HepG2 (cell line): ENCODE measurements around the gene MX2. TPM values are rescaled to one million over a fixed set of nuclear protein-coding genes. Genes with fewer than 3 reads are reported as not detected.
A peak's percentile ranks its signal among the peaks of the same experiment; 100 is the strongest.

ENCODE experiments used
- ATAC-seq: fragments of 200-7000 bp; cut with Tn5 transposase; 3 replicates; pipeline ENCODE4 v1.9.1; 2020; ENCODE audit warnings: mild to moderate bottlenecking, moderate library complexity
- BruUV-seq: library from RNA; stranded (reverse); fragments of 400-500 nt; replicated peaks from 2 replicates; lab custom pipeline; 2021; lab: Mats Ljungman, UMichigan
- CTCF ChIA-PET: fragments of 300-600 bp; formaldehyde crosslinking; extraction: SDS; loops from one replicate; lab custom pipeline; 2021; ENCODE audit warnings: low total read pairs, inconsistent platforms, low intra/inter-chr PET ratio; lab: Yijun Ruan, JAX
- POLR2A ChIA-PET: fragments of 350-600 bp; sonication (Branson Sonifier 250); formaldehyde crosslinking; loops from one replicate; lab custom pipeline; 2020; ENCODE audit warnings: antibody characterized with exemption, inconsistent platforms; lab: Yijun Ruan, JAX
- DNase-seq: peaks from one replicate; pipeline ENCODE4 v3.0.0-alpha.2; 2015; ENCODE audit warnings: low spot score
- FAIRE-seq: peaks from 3 replicates; lab custom pipeline; 2011; peaks lifted over from hg19 to GRCh38; lab: Jason Lieb, UNC
- H2AFZ ChIP-seq: one replicate; pipeline ENCODE4 v1.6.1; 2011; ENCODE audit warnings: low read length, inconsistent platforms
- H3K27ac ChIP-seq: fragments of 300-600 bp; 3 replicates; pipeline ENCODE4 v1.8.0; 2011; ENCODE audit warnings: mixed run types, mild to moderate bottlenecking, mixed read lengths, low read length, inconsistent platforms; ENCODE audit not compliant: insufficient read depth; ENCODE audit errors: extremely low read length
- H3K27me3 ChIP-seq, 2 experiments: fragments of 200-600 bp in 1 of 2; 2 replicates in 1 of 2; 3 replicates in 1 of 2; pipeline versions ENCODE4 v1.6.0 to v1.8.0; 2011; ENCODE audit warnings: low read length in 2 of 2, mild to moderate bottlenecking in 2 of 2, moderate library complexity in 2 of 2, inconsistent platforms in 1 of 2; ENCODE audit not compliant: insufficient read depth in 2 of 2, control insufficient read depth in 1 of 2
- H3K36me3 ChIP-seq, 2 experiments: fragments of 200-600 bp in 1 of 2; replicated peaks in 1 of 2; 2 replicates in 1 of 2; 3 replicates in 1 of 2; pipeline versions ENCODE4 v1.5.1 to v1.8.0; 2011; ENCODE audit warnings: low read length in 2 of 2, inconsistent platforms in 1 of 2; ENCODE audit not compliant: insufficient read depth in 2 of 2, control insufficient read depth in 1 of 2
- H3K4me1 ChIP-seq: 2 replicates; pipeline ENCODE4 v1.5.1; 2012; ENCODE audit warnings: low read length, inconsistent platforms; ENCODE audit not compliant: insufficient read depth
- H3K4me2 ChIP-seq: 2 replicates; pipeline ENCODE4 v1.6.0; 2011; ENCODE audit warnings: low read depth, low read length, inconsistent platforms
- H3K4me3 ChIP-seq, 3 experiments: fragments of 200-600 bp in 1 of 3; sonication (generic), shearing (Covaris generic) in 1 of 3; replicated peaks in 1 of 3; 2 replicates each; pipeline ENCODE4 v1.5.1; 2011 to 2016; ENCODE audit warnings: low read length in 3 of 3, inconsistent platforms in 2 of 3, low read depth in 2 of 3, mild to moderate bottlenecking in 2 of 3, control low read depth in 1 of 3, mixed read lengths in 1 of 3; ENCODE audit not compliant: insufficient read depth in 1 of 3
- H3K79me2 ChIP-seq: one replicate; pipeline ENCODE4 v1.6.1; 2011; ENCODE audit warnings: low read length, inconsistent platforms; ENCODE audit not compliant: insufficient read depth
- H3K9ac ChIP-seq: 2 replicates; pipeline ENCODE4 v1.6.0; 2011; ENCODE audit warnings: mild to moderate bottlenecking, low read depth, low read length, inconsistent platforms; ENCODE audit not compliant: insufficient read depth
- H3K9me3 ChIP-seq: 2 replicates; pipeline ENCODE4 v1.5.1; 2012; ENCODE audit warnings: mild to moderate bottlenecking, low read length
- H4K20me1 ChIP-seq: 2 replicates; pipeline ENCODE4 v1.6.0; 2011; ENCODE audit warnings: inconsistent platforms, mild to moderate bottlenecking, low read length, moderate library complexity; ENCODE audit not compliant: insufficient read depth
- ATF7 ChIP-seq, 2 experiments: fragments of 450-650 bp in 1 of 2; sonication (generic) in 1 of 2; formaldehyde crosslinking in 1 of 2; IDR thresholded peaks; 2 replicates each; pipeline versions ENCODE4 v1.4.0 to v1.6.1; 2016 to 2020; ENCODE audit warnings: antibody characterized with exemption in 1 of 2, mild to moderate bottlenecking in 1 of 2, missing genetic modification reagents in 1 of 2
- CHD4 ChIP-seq: fragments of 200-600 bp; sonication (generic); IDR thresholded peaks from 2 replicates; pipeline ENCODE4 v1.7.0; 2017; ENCODE audit warnings: mild to moderate bottlenecking, low read length, borderline replicate concordance
- FOXP1 ChIP-seq, 2 experiments: fragments of 450-650 bp in 1 of 2; IDR thresholded peaks; 2 replicates each; pipeline ENCODE4 v1.6.1; 2017 to 2018; ENCODE audit warnings: antibody characterized with exemption in 1 of 2
- MTA1 ChIP-seq: sonication (generic); formaldehyde crosslinking; IDR thresholded peaks from 2 replicates; pipeline ENCODE4 v1.4.0; 2020; ENCODE audit warnings: missing genetic modification reagents, mild to moderate bottlenecking, borderline replicate concordance
- RAD51 ChIP-seq: fragments of 450-650 bp; IDR thresholded peaks from 2 replicates; pipeline ENCODE4 v1.6.1; 2016; ENCODE audit warnings: borderline replicate concordance
- REST ChIP-seq, 2 experiments: IDR thresholded peaks; 2 replicates each; pipeline ENCODE4 v1.6.1; 2011 to 2012; ENCODE audit warnings: low read length in 2 of 2, borderline replicate concordance in 1 of 2, low read depth in 1 of 2, mild to moderate bottlenecking in 1 of 2, moderate library complexity in 1 of 2
- ZBTB42 ChIP-seq: sonication (generic); formaldehyde crosslinking; IDR thresholded peaks from 2 replicates; pipeline ENCODE4 v1.5.0; 2020; ENCODE audit warnings: mild to moderate bottlenecking, missing genetic modification reagents
- ZNF660 ChIP-seq: sonication (generic); formaldehyde crosslinking; IDR thresholded peaks from 2 replicates; pipeline ENCODE4 v1.5.1; 2020; ENCODE audit warnings: mild to moderate bottlenecking, low read depth, missing genetic modification reagents, borderline replicate concordance
- WGBS: methylation state at CpG from one replicate; pipeline ENCODE4 v1.1.6; 2017; ENCODE audit warnings: low lambda C conversion rate; 5-methylcytosine and 5-hydroxymethylcytosine counted together
- in situ Hi-C: cut with HindIII; loops from 2 replicates; pipeline ENCODE4 v1.10.0; 2017; ENCODE audit warnings: low pct_unique_long_range_greater_than_20kb; ENCODE audit not compliant: extremely low pct_ligation_motif_present
- intact Hi-C: fragments of 100-400 bp; cut with micrococcal nuclease; formaldehyde crosslinking; loops from one replicate; pipeline ENCODE4 v1.10.0; 2022; ENCODE audit not compliant: unreplicated experiment
- polyA plus RNA-seq, 8 experiments: library from polyadenylated mRNA; depleted of rRNA in 3 of 8; stranded (reverse) in 7 of 8; unstranded in 1 of 8; fragments of >200 nt; fragmentation: Illumina TruSeq in 4 of 8; extraction: Trizol in 4 of 8; gene quantifications; 2 replicates each; pipeline versions ENCODE4 v1.2.1 to v1.2.3, GENCODE V29; 2011 to 2016; ENCODE audit warnings: low read depth in 4 of 8, missing spikeins in 1 of 8, mixed read lengths in 1 of 8; ENCODE audit not compliant: insufficient read depth in 1 of 8
- total RNA-seq, 5 experiments: library from RNA; depleted of rRNA; stranded (reverse); fragments of >200 nt; fragmentation: Illumina TruSeq; extraction: Trizol; gene quantifications; 2 replicates each; pipeline ENCODE4 v1.2.3, GENCODE V29; 2016; ENCODE audit warnings: low read depth in 1 of 5

The MX2 gene
- total and polyA plus RNA-seq, 2 of the 13 experiments (the other 11 are each of a cell fraction or from before 2014, with no cell fraction given): 24.0 to 35.7 TPM

GRCh38 chr21:41397471-41397891 is 35.7 kb downstream of the MX2 start (continued):
- TF ChIP-seq REST (IDR thresholded peaks at IDR 0.05; ENCODE audit: borderline replicate concordance in 1 of 2, low read depth in 1 of 2, low read length in 2 of 2) (no peak), MTA1 (no peak), ZNF660 (no peak)
- TF ChIP-seq, all 625 proteins: peak for 0

- in situ Hi-C loops: no loop called here
- BruUV-seq: no TSS peak
- H3K36me3 ChIP-seq: peaks cover 7 to 37% of the 10 kb centered on the region in 2 experiments; a peak in 4 of 5 replicates
- H2AFZ ChIP-seq: no peak overlapping the region
- ChIA-PET POLR2A (no interaction called here), CTCF (no interaction called here)
- H3K4me3 ChIP-seq: no peak overlapping the region
- H3K79me2 ChIP-seq: no peaks in the 10 kb centered on the region
- H4K20me1 ChIP-seq: no peaks in the 10 kb centered on the region
- TF ChIP-seq ZBTB42 (no peak), RAD51 (no peak), FOXP1 (IDR thresholded peaks at IDR 0.05) (no peak), FOXP1 (CRISPR knock-in tag; IDR thresholded peaks at IDR 0.05) (no peak), ATF7 (IDR thresholded peaks at IDR 0.05) (peak; percentile 77), ATF7 (CRISPR knock-in tag; IDR thresholded peaks at IDR 0.05) (no peak), CHD4 (no peak)
- H3K4me1 ChIP-seq: no peaks in the 10 kb centered on the region
- WGBS: 93% methylated on average over 4 of the region's 4 CpGs
- DNase-seq (no peak), ATAC-seq (no peak), FAIRE-seq (no peak)
- intact Hi-C loops: no loop called here
- no peaks in the 10 kb centered on the region for H3K9me3 ChIP-seq
- H3K9ac ChIP-seq: no peak overlapping the region
- no peak overlapping the region for H3K27ac ChIP-seq
- H3K4me2 ChIP-seq: no peak overlapping the region
- H3K27me3 ChIP-seq: no peaks in the 10 kb centered on the region
These were observed 36.4 kb downstream of the MX2 start for GRCh38 chr21:41398251-41398650.
